SH-SY5Y (cell line): ENCODE measurements around the gene IFNAR1.

Experiments used
- GATA2 ChIP-seq: IDR thresholded peaks from 2 replicates; pipeline ENCODE4 v1.6.1; 2011; ENCODE audit warnings: mild to moderate bottlenecking, low read depth, low read length
- GATA3 ChIP-seq: IDR thresholded peaks from 2 replicates; pipeline ENCODE4 v1.6.1; 2011; ENCODE audit warnings: low read depth, mild to moderate bottlenecking, low read length, moderate library complexity

IFNAR1 gene

GRCh38 chr21:33324291-33325221 is at the start of gene IFNAR1:
IFNAR1 (plus strand) TSS chr21:33324970; CDS start chr21:33325056, 86 bp downstream.
- TF ChIP-seq GATA2 (no peak; the same call in 1 of the 2 replicates), GATA3 (no peak)

GRCh38 chr21:33278721-33279120 is 46.0 kb upstream of the IFNAR1 start:
- TF ChIP-seq GATA3 (no peak), GATA2 (no peak)

GRCh38 chr21:33279330-33279820 is 45.4 kb upstream of the IFNAR1 start:
- TF ChIP-seq GATA3 (no peak), GATA2 (no peak)

GRCh38 chr21:33281096-33281652 is 43.6 kb upstream of the IFNAR1 start:
- TF ChIP-seq GATA3 (no peak), GATA2 (peak; percentile 72)

GRCh38 chr21:33283203-33283602 is 41.6 kb upstream of the IFNAR1 start:
- TF ChIP-seq GATA2 = no peak
- no peak for TF ChIP-seq GATA3

GRCh38 chr21:33286076-33286475 is 38.7 kb upstream of the IFNAR1 start:
- TF ChIP-seq GATA2 (no peak), GATA3 (no peak)

GRCh38 chr21:33286600-33287456 is 37.9 kb upstream of the IFNAR1 start:
- TF ChIP-seq GATA3 (no peak), GATA2 (no peak)

GRCh38 chr21:33289199-33289819 is 35.5 kb upstream of the IFNAR1 start:
- TF ChIP-seq GATA2 = no peak
- no peak for TF ChIP-seq GATA3

- no peak for TF ChIP-seq GATA3
- no peak for TF ChIP-seq GATA2
Measured at GRCh38 chr21:33290441-33290840, 34.3 kb upstream of the IFNAR1 start.

GRCh38 chr21:33291686-33292085 is 33.1 kb upstream of the IFNAR1 start:
- TF ChIP-seq GATA2 (no peak), GATA3 (no peak)

GRCh38 chr21:33292724-33293123 is 32.0 kb upstream of the IFNAR1 start:
- TF ChIP-seq GATA3 (no peak), GATA2 (no peak)

GRCh38 chr21:33293136-33293535 is 31.6 kb upstream of the IFNAR1 start:
- TF ChIP-seq GATA3 (no peak), GATA2 (no peak)

- TF ChIP-seq GATA3 (no peak), GATA2 (no peak)
Measured at GRCh38 chr21:33293811-33294216, 31.0 kb upstream of the IFNAR1 start.

- no peak for TF ChIP-seq GATA3
- no peak for TF ChIP-seq GATA2
Measured at GRCh38 chr21:33296156-33296555, 28.6 kb upstream of the IFNAR1 start.
